ENCODE measurements around the gene LY6G6C. TPM values are rescaled to one million over a fixed set of nuclear protein-coding genes. Genes with fewer than 3 reads are reported as not detected.

Gene LY6G6C
- total RNA-seq, 2 donors from 2014 or later, result 0.29 to 0.38 TPM

DNA sequence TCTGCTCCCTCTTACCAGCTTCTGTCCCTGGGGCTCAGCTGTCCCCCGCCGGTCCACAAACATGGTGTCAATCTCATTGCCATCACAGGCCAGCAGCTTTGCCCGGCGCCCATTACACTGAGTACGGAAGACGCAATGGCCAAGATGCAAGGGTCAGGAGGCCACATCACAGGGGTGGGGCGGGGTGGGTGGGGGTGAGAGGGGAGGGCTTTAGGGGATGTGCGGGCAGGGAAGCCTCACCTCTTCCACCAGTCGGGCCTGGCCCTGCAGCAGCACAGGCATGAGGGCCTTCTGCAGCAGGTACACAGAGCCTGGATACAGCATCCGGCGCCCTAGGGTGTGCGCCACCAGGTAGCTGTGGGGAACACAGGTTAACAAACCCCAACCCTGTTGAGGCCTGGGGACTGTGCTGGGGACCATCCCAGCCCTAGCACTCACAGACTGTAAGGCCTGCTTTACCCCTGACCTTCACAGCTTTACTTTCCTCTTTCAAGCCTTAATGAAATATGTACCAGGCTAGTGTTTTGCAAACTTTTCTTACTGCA, 29.9 kb downstream of the LY6G6C start:
- Histone ChIP-seq H3K4me1 (ENCODE audit: control insufficient read depth, insufficient read depth, low read length) (peaks cover 13% of the 10 kb centered on the region), H3K9ac (ENCODE audit: extremely low read depth, low read length, poor library complexity, severe bottlenecking) (no peak overlapping the region), H3K36me3 (ENCODE audit: control insufficient read depth, insufficient read depth, low read length) (peaks cover 74% of the 10 kb centered on the region), H3K9me3 (ENCODE audit: control insufficient read depth, low read length) (no peaks in the 10 kb centered on the region), H3K27ac (ENCODE audit: low read depth, low read length) (no peak overlapping the region), H3K4me3 (ENCODE audit: low read length) (no peak overlapping the region), H3K27me3 (ENCODE audit: control insufficient read depth, insufficient read depth, low read length, poor library complexity, severe bottlenecking) (no peaks in the 10 kb centered on the region)
- no peak for DNase-seq
- 97 to 100% methylated on average over 4 to 12 of the region's 12 CpGs for WGBS, 2 experiments (ENCODE audit: insufficient coverage in 1 of 2, insufficient read length in 1 of 2)
- Mint-ChIP-seq H3K27ac (peak overlapping the region; percentile 55), H3K9me3 (no peaks in the 10 kb centered on the region), H3K4me1 (peaks cover 15% of the 10 kb centered on the region), H3K4me3 (no peak overlapping the region), H3K36me3 (ENCODE audit: low read depth) (peaks cover 68% of the 10 kb centered on the region), H3K27me3 (ENCODE audit: insufficient read depth) (no peaks in the 10 kb centered on the region)
- TF ChIP-seq, protein P1, sequence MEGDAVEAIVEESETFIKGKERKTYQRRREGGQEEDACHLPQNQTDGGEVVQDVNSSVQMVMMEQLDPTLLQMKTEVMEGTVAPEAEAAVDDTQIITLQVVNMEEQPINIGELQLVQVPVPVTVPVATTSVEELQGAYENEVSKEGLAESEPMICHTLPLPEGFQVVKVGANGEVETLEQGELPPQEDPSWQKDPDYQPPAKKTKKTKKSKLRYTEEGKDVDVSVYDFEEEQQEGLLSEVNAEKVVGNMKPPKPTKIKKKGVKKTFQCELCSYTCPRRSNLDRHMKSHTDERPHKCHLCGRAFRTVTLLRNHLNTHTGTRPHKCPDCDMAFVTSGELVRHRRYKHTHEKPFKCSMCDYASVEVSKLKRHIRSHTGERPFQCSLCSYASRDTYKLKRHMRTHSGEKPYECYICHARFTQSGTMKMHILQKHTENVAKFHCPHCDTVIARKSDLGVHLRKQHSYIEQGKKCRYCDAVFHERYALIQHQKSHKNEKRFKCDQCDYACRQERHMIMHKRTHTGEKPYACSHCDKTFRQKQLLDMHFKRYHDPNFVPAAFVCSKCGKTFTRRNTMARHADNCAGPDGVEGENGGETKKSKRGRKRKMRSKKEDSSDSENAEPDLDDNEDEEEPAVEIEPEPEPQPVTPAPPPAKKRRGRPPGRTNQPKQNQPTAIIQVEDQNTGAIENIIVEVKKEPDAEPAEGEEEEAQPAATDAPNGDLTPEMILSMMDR (conservative IDR thresholded peaks at IDR 0.05), result no peak

DNA sequence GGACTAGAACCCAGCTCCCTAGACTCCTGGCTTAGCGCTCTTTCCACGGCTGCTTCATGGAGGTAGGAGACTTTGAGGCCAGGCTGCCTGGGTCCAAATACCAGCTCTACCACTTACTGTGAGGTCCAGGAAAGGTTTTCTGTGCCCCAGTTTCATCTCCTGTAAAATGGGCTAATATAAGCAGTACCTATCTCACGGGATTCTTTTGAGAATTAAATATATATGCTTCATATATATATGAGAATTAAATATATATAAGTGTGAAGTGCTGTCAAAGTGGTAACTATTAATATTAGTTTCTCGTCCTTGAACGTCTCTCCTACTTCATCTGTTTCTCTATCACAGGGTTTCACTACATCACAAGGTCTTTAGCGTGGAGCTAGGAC, 30.5 kb downstream of the LY6G6C start:
- Mint-ChIP-seq H3K9me3 (no peaks in the 10 kb centered on the region), H3K4me1 (peaks cover 15% of the 10 kb centered on the region), H3K27ac (peak overlapping the region; percentile 83), H3K27me3 (ENCODE audit: insufficient read depth) (no peaks in the 10 kb centered on the region), H3K36me3 (ENCODE audit: low read depth) (peaks cover 68% of the 10 kb centered on the region), H3K4me3 (no peak overlapping the region)
- no peak for DNase-seq
- Histone ChIP-seq H3K4me1 (ENCODE audit: control insufficient read depth, insufficient read depth, low read length) (peaks cover 13% of the 10 kb centered on the region), H3K9ac (ENCODE audit: extremely low read depth, low read length, poor library complexity, severe bottlenecking) (no peak overlapping the region), H3K9me3 (ENCODE audit: control insufficient read depth, low read length) (no peaks in the 10 kb centered on the region), H3K4me3 (ENCODE audit: low read length) (no peak overlapping the region), H3K27ac (ENCODE audit: low read depth, low read length) (no peak overlapping the region), H3K27me3 (ENCODE audit: control insufficient read depth, insufficient read depth, low read length, poor library complexity, severe bottlenecking) (no peaks in the 10 kb centered on the region), H3K36me3 (ENCODE audit: control insufficient read depth, insufficient read depth, low read length) (peaks cover 76% of the 10 kb centered on the region)
- TF ChIP-seq, protein P1 (conservative IDR thresholded peaks at IDR 0.05), result no peak
- 93 to 100% methylated on average over 3 to 5 of the region's 6 CpGs for WGBS, 2 experiments (ENCODE audit: insufficient coverage in 1 of 2, insufficient read length in 1 of 2)

DNA sequence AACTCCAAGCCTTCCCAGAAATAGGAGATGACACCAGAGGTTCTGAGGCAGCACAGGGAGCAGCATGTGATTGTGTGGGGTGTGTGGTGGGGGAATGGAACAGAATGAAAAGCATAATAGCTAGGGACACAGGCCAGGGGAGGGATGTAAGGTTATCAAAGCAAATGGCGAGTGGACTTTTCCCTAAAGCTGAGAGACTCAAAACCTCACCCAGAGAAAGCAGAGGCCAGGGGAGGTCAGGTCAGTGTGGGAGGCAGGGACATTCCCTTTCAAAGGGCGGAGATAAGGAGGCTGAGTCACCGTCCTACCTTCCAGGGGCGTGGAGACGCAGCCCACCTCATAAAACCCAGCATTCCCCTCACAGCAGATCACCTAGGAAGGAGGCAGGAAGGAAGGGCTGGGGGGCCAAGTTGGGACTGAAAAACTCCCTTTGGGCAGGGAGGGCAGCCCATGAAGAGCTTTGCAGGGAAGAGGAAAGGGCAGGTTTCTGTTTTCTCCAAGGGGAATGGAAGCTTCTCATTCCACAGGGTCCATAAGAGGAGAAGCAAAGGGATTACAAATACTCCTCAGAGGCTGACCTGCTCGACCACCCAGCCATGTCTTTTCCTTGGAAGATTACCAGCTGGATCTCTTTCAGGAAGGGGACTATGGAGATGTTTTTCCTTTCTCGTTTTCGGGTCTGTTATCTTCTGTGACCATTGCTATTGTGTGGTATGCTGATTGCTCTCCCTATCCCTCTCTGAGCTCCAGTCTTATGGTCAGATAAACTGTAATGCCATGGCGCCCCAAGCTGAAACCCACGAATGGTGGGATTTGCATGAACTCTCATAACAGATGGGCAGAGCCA, 31.1 kb downstream of the LY6G6C start:
- Mint-ChIP-seq H3K27ac (peak overlapping the region; percentile 83), H3K36me3 (ENCODE audit: low read depth) (peaks cover 71% of the 10 kb centered on the region), H3K4me1 (peaks cover 15% of the 10 kb centered on the region)

More for the DNA sequence above, 31.1 kb downstream of the LY6G6C start:
- Histone ChIP-seq H3K4me3 (ENCODE audit: low read length) (no peak overlapping the region), H3K27ac (ENCODE audit: low read depth, low read length) (no peak overlapping the region), H3K4me1 (ENCODE audit: control insufficient read depth, insufficient read depth, low read length) (peaks cover 13% of the 10 kb centered on the region), H3K9me3 (ENCODE audit: control insufficient read depth, low read length) (no peaks in the 10 kb centered on the region), H3K9ac (ENCODE audit: extremely low read depth, low read length, poor library complexity, severe bottlenecking) (no peak overlapping the region), H3K27me3 (ENCODE audit: control insufficient read depth, insufficient read depth, low read length, poor library complexity, severe bottlenecking) (no peaks in the 10 kb centered on the region), H3K36me3 (ENCODE audit: control insufficient read depth, insufficient read depth, low read length) (peaks cover 81% of the 10 kb centered on the region)
- H3K9me3 Mint-ChIP-seq, result no peaks in the 10 kb centered on the region
- H3K27me3 Mint-ChIP-seq (ENCODE audit: insufficient read depth), result no peaks in the 10 kb centered on the region
- DNase-seq, result no peak
- no peak overlapping the region for H3K4me3 Mint-ChIP-seq
- TF ChIP-seq, protein P1 (conservative IDR thresholded peaks at IDR 0.05), result no peak
- WGBS, 2 experiments (ENCODE audit: insufficient coverage in 1 of 2, insufficient read length in 1 of 2), result 70 to 74% methylated on average over 4 to 9 of the region's 10 CpGs

All from endodermal cell (in vitro differentiated cells).